ENCODE data around the gene EBPL.

Gene EBPL

GRCh38 chr13:49676581-49677298 is 14.5 kb downstream of the EBPL start:
- TF ChIP-seq POLR2AphosphoS5 (IDR thresholded peaks at IDR 0.05; ENCODE audit: low read depth, low read length), result no peak
- no peak for TF ChIP-seq POLR2A (IDR thresholded peaks at IDR 0.05; ENCODE audit: low read depth, low read length)
- TF ChIP-seq PAX5 (IDR thresholded peaks at IDR 0.05; ENCODE audit: insufficient read depth, low read length, severe bottlenecking), result no peak
- TF ChIP-seq POU2F2 (IDR thresholded peaks at IDR 0.05; ENCODE audit: low read depth, low read length), result no peak
- no peak for TF ChIP-seq TAF1 (IDR thresholded peaks at IDR 0.05; ENCODE audit: low read depth, low read length)
- TF ChIP-seq SPI1 (IDR thresholded peaks at IDR 0.05; ENCODE audit: low read depth, low read length), result no peak
- FAIRE-seq (no peak), DNase-seq (ENCODE audit: insufficient read length, low spot score) (no peak)

GRCh38 chr13:49670828-49671227 is 20.5 kb downstream of the EBPL start:
- TF ChIP-seq POU2F2 (IDR thresholded peaks at IDR 0.05; ENCODE audit: low read depth, low read length), result no peak
- TF ChIP-seq TAF1 (IDR thresholded peaks at IDR 0.05; ENCODE audit: low read depth, low read length), result no peak
- TF ChIP-seq PAX5 (IDR thresholded peaks at IDR 0.05; ENCODE audit: insufficient read depth, low read length, severe bottlenecking), result no peak
- no peak for TF ChIP-seq POLR2A (IDR thresholded peaks at IDR 0.05; ENCODE audit: low read depth, low read length)
- FAIRE-seq (no peak), DNase-seq (ENCODE audit: insufficient read length, low spot score) (no peak)

- peak; percentile 90 for FAIRE-seq
- TF ChIP-seq SPI1 (IDR thresholded peaks at IDR 0.05; ENCODE audit: low read depth, low read length) (no peak), TAF1 (IDR thresholded peaks at IDR 0.05; ENCODE audit: low read depth, low read length) (no peak), PAX5 (IDR thresholded peaks at IDR 0.05; ENCODE audit: insufficient read depth, low read length, severe bottlenecking) (no peak), POU2F2 (IDR thresholded peaks at IDR 0.05; ENCODE audit: low read depth, low read length) (no peak), POLR2A (IDR thresholded peaks at IDR 0.05; ENCODE audit: low read depth, low read length) (no peak), POLR2AphosphoS5 (IDR thresholded peaks at IDR 0.05; ENCODE audit: low read depth, low read length) (no peak)
- DNase-seq (ENCODE audit: insufficient read length, low spot score), result no peak
Measured at GRCh38 chr13:49669735-49670309, 21.5 kb downstream of the EBPL start.

- DNase-seq (ENCODE audit: insufficient read length, low spot score) (no peak), FAIRE-seq (no peak)
- TF ChIP-seq SPI1 (IDR thresholded peaks at IDR 0.05; ENCODE audit: low read depth, low read length) (no peak), POLR2AphosphoS5 (IDR thresholded peaks at IDR 0.05; ENCODE audit: low read depth, low read length) (no peak), POLR2A (IDR thresholded peaks at IDR 0.05; ENCODE audit: low read depth, low read length) (no peak), TAF1 (IDR thresholded peaks at IDR 0.05; ENCODE audit: low read depth, low read length) (no peak), PAX5 (IDR thresholded peaks at IDR 0.05; ENCODE audit: insufficient read depth, low read length, severe bottlenecking) (no peak), POU2F2 (IDR thresholded peaks at IDR 0.05; ENCODE audit: low read depth, low read length) (no peak)
Measured at GRCh38 chr13:49667773-49668172, 23.5 kb downstream of the EBPL start.

- FAIRE-seq (no peak), DNase-seq (ENCODE audit: insufficient read length, low spot score) (no peak)
- TF ChIP-seq POLR2A (IDR thresholded peaks at IDR 0.05; ENCODE audit: low read depth, low read length), result no peak
- TF ChIP-seq POU2F2 (IDR thresholded peaks at IDR 0.05; ENCODE audit: low read depth, low read length), result no peak
- no peak for TF ChIP-seq PAX5 (IDR thresholded peaks at IDR 0.05; ENCODE audit: insufficient read depth, low read length, severe bottlenecking)
- TF ChIP-seq SPI1 (IDR thresholded peaks at IDR 0.05; ENCODE audit: low read depth, low read length), result no peak
- TF ChIP-seq POLR2AphosphoS5 (IDR thresholded peaks at IDR 0.05; ENCODE audit: low read depth, low read length), result no peak
- TF ChIP-seq TAF1 (IDR thresholded peaks at IDR 0.05; ENCODE audit: low read depth, low read length), result no peak
Measured at GRCh38 chr13:49664606-49665005, 26.7 kb downstream of the EBPL start.

- FAIRE-seq (peak; percentile 41), DNase-seq (ENCODE audit: insufficient read length, low spot score) (no peak)
- TF ChIP-seq POU2F2 (IDR thresholded peaks at IDR 0.05; ENCODE audit: low read depth, low read length), result no peak
- TF ChIP-seq TAF1 (IDR thresholded peaks at IDR 0.05; ENCODE audit: low read depth, low read length), result no peak
- TF ChIP-seq POLR2AphosphoS5 (IDR thresholded peaks at IDR 0.05; ENCODE audit: low read depth, low read length), result no peak
Measured at GRCh38 chr13:49657241-49657641, 34.0 kb downstream of the EBPL start.

GRCh38 chr13:49655906-49656305 is 35.4 kb downstream of the EBPL start:
- peak; percentile 9 for FAIRE-seq
- no peak for DNase-seq (ENCODE audit: insufficient read length, low spot score)
- TF ChIP-seq POU2F2 (IDR thresholded peaks at IDR 0.05; ENCODE audit: low read depth, low read length) (no peak), SPI1 (IDR thresholded peaks at IDR 0.05; ENCODE audit: low read depth, low read length) (no peak), PAX5 (IDR thresholded peaks at IDR 0.05; ENCODE audit: insufficient read depth, low read length, severe bottlenecking) (no peak), POLR2A (IDR thresholded peaks at IDR 0.05; ENCODE audit: low read depth, low read length) (no peak), POLR2AphosphoS5 (IDR thresholded peaks at IDR 0.05; ENCODE audit: low read depth, low read length) (no peak), TAF1 (IDR thresholded peaks at IDR 0.05; ENCODE audit: low read depth, low read length) (no peak)

GRCh38 chr13:49654011-49654410 is 37.3 kb downstream of the EBPL start:
- no peak for TF ChIP-seq SPI1 (IDR thresholded peaks at IDR 0.05; ENCODE audit: low read depth, low read length)
- TF ChIP-seq POLR2A (IDR thresholded peaks at IDR 0.05; ENCODE audit: low read depth, low read length), result no peak
- no peak for TF ChIP-seq PAX5 (IDR thresholded peaks at IDR 0.05; ENCODE audit: insufficient read depth, low read length, severe bottlenecking)
- TF ChIP-seq TAF1 (IDR thresholded peaks at IDR 0.05; ENCODE audit: low read depth, low read length), result no peak
- TF ChIP-seq POLR2AphosphoS5 (IDR thresholded peaks at IDR 0.05; ENCODE audit: low read depth, low read length), result no peak
- TF ChIP-seq POU2F2 (IDR thresholded peaks at IDR 0.05; ENCODE audit: low read depth, low read length), result no peak
- DNase-seq (ENCODE audit: insufficient read length, low spot score) (no peak), FAIRE-seq (no peak)

- FAIRE-seq (no peak), DNase-seq (ENCODE audit: insufficient read length, low spot score) (no peak)
- TF ChIP-seq POU2F2 (IDR thresholded peaks at IDR 0.05; ENCODE audit: low read depth, low read length), result no peak
- TF ChIP-seq SPI1 (IDR thresholded peaks at IDR 0.05; ENCODE audit: low read depth, low read length), result no peak
- no peak for TF ChIP-seq POLR2AphosphoS5 (IDR thresholded peaks at IDR 0.05; ENCODE audit: low read depth, low read length)
- no peak for TF ChIP-seq TAF1 (IDR thresholded peaks at IDR 0.05; ENCODE audit: low read depth, low read length)
- TF ChIP-seq POLR2A (IDR thresholded peaks at IDR 0.05; ENCODE audit: low read depth, low read length), result no peak
- no peak for TF ChIP-seq PAX5 (IDR thresholded peaks at IDR 0.05; ENCODE audit: insufficient read depth, low read length, severe bottlenecking)
Measured at GRCh38 chr13:49653478-49653877, 37.8 kb downstream of the EBPL start.

Measured in GM12891 (cell line).